CD4-positive, alpha-beta T cell treated with Interleukin-17A for 1 hour (primary cell): ENCODE measurements around the gene WBP2.
"Not testable (repeated sequence)": the region's sequence is repeated elsewhere in the genome, so short reads cannot be mapped to it uniquely, and the experiment has no call there.

Experiments
- DNase-seq: peaks from one replicate; pipeline ENCODE4 v3.0.0-alpha.2; 2020

WBP2 gene

GRCh38 chr17:75812096-75813013, 42.8 kb downstream of the WBP2 start:
- no peak for DNase-seq

- no peak for DNase-seq
Observed at GRCh38 chr17:75811174-75811573, 44.0 kb downstream of the WBP2 start.

GRCh38 chr17:75810756-75811155, 44.4 kb downstream of the WBP2 start:
- not testable (repeated sequence) for DNase-seq

GRCh38 chr17:75810216-75810615, 44.9 kb downstream of the WBP2 start:
- no peak for DNase-seq

GRCh38 chr17:75809631-75810111, 45.5 kb downstream of the WBP2 start:
- no peak for DNase-seq

- DNase-seq = no peak
Observed at GRCh38 chr17:75808905-75809621, 46.1 kb downstream of the WBP2 start.

- DNase-seq = no peak
Observed at GRCh38 chr17:75808549-75808904, 46.6 kb downstream of the WBP2 start.

- DNase-seq = no peak
Observed at GRCh38 chr17:75807861-75808260, 47.3 kb downstream of the WBP2 start.

- DNase-seq = no peak
Observed at GRCh38 chr17:75806822-75807500, 48.2 kb downstream of the WBP2 start.

- no peak for DNase-seq
Observed at GRCh38 chr17:75803883-75804282, 51.3 kb downstream of the WBP2 start.

GRCh38 chr17:75799402-75799801, 55.7 kb downstream of the WBP2 start:
- no peak for DNase-seq

GRCh38 chr17:75795820-75796607, 59.1 kb downstream of the WBP2 start:
- DNase-seq = no peak
